SU-DHL-6 (cell line): ENCODE measurements around the gene RANBP3.

ENCODE experiments used
- EZH2phosphoT487 ChIP-seq: fragments of 200-600 bp; sonication (generic), shearing (Covaris generic); conservative IDR thresholded peaks from 2 replicates; pipeline ENCODE4 v1.6.1; 2018; ENCODE audit warnings: mild to moderate bottlenecking, antibody characterized with exemption, low read length, moderate library complexity, mixed read lengths
- TF ChIP-seq, protein P1 (sequence below): fragments of 200-600 bp; sonication (generic); IDR thresholded peaks from one replicate; pipeline ENCODE4 v1.5.1; 2017; ENCODE audit warnings: antibody characterized with exemption, mild to moderate bottlenecking, low read length, moderate library complexity; ENCODE audit not compliant: insufficient read depth, poor library complexity, severe bottlenecking

GRCh38 chr19:5899728-5900526 is 78.0 kb downstream of the RANBP3 start:
- TF ChIP-seq, protein P1, sequence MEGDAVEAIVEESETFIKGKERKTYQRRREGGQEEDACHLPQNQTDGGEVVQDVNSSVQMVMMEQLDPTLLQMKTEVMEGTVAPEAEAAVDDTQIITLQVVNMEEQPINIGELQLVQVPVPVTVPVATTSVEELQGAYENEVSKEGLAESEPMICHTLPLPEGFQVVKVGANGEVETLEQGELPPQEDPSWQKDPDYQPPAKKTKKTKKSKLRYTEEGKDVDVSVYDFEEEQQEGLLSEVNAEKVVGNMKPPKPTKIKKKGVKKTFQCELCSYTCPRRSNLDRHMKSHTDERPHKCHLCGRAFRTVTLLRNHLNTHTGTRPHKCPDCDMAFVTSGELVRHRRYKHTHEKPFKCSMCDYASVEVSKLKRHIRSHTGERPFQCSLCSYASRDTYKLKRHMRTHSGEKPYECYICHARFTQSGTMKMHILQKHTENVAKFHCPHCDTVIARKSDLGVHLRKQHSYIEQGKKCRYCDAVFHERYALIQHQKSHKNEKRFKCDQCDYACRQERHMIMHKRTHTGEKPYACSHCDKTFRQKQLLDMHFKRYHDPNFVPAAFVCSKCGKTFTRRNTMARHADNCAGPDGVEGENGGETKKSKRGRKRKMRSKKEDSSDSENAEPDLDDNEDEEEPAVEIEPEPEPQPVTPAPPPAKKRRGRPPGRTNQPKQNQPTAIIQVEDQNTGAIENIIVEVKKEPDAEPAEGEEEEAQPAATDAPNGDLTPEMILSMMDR: no peak
- TF ChIP-seq EZH2phosphoT487: no peak
